Adipocyte (in vitro differentiated cells): ENCODE data around the gene KIAA1328.

Experiments
- DNase-seq: peaks from one replicate; pipeline ENCODE4 v3.0.0-alpha.2; 2015; ENCODE audit warnings: low read depth
- H3K27me3 ChIP-seq: replicated peaks from 2 replicates; pipeline ENCODE4 v1.7.0; 2013; ENCODE audit warnings: mild to moderate bottlenecking, low read length, moderate library complexity; ENCODE audit not compliant: control insufficient read depth, insufficient read depth
- H3K36me3 ChIP-seq: 2 replicates; pipeline ENCODE4 v1.7.0; 2013; ENCODE audit warnings: low read length, mild to moderate bottlenecking, moderate library complexity; ENCODE audit not compliant: control insufficient read depth, insufficient read depth, severe bottlenecking
- H3K4me1 ChIP-seq: 2 replicates; pipeline ENCODE4 v1.7.0; 2013; ENCODE audit warnings: mild to moderate bottlenecking, low read length, moderate library complexity; ENCODE audit not compliant: control insufficient read depth, insufficient read depth
- H3K4me3 ChIP-seq: 2 replicates; pipeline ENCODE4 v1.7.0; 2013; ENCODE audit warnings: mild to moderate bottlenecking, low read length, moderate library complexity
- H3K9ac ChIP-seq: 2 replicates; pipeline ENCODE4 v1.7.0; 2013; ENCODE audit warnings: mild to moderate bottlenecking, low read length, moderate library complexity
- H3K9me3 ChIP-seq: 2 replicates; pipeline ENCODE4 v1.7.0; 2013; ENCODE audit warnings: mild to moderate bottlenecking, low read length, moderate library complexity; ENCODE audit not compliant: control insufficient read depth

KIAA1328 gene

DNA sequence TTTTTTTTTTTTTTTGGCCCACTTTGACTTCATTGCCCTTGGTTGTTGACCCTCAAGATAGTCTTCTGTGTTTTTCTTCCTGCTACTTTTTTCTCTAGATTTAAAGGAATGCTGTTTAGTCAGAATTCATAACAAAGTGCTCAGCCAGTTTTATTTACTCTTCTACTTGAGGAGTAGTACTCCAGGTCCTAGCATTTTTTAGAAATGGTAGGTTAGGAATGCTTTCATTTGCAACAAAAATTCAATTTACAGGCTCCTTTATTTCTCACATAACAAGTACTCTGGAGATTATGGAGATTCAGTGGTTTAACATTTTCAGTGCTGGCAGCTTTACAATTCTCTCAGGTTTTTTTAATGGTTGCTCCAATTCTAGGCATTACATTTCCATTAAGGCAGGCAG lies 58.2 kb downstream of the KIAA1328 start:
- H3K36me3 ChIP-seq, result no peaks in the 10 kb centered on the region
- H3K27me3 ChIP-seq, result no peaks in the 10 kb centered on the region
- H3K9me3 ChIP-seq, result no peaks in the 10 kb centered on the region
- H3K4me3 ChIP-seq, result no peak overlapping the region
- DNase-seq, result no peak
- no peaks in the 10 kb centered on the region for H3K4me1 ChIP-seq
- no peak overlapping the region for H3K9ac ChIP-seq

GRCh38 chr18:36887864-36888263 lies 58.9 kb downstream of the KIAA1328 start:
- no peak overlapping the region for H3K4me3 ChIP-seq

GRCh38 chr18:36888778-36889177 lies 59.9 kb downstream of the KIAA1328 start:
- Histone ChIP-seq H3K36me3 (no peaks in the 10 kb centered on the region), H3K4me3 (no peak overlapping the region), H3K9me3 (no peaks in the 10 kb centered on the region), H3K27me3 (no peaks in the 10 kb centered on the region), H3K4me1 (no peaks in the 10 kb centered on the region), H3K9ac (no peak overlapping the region)
- DNase-seq, result no peak

More at GRCh38 chr18:36887864-36888263, 58.9 kb downstream of the KIAA1328 start:
- no peaks in the 10 kb centered on the region for H3K4me1 ChIP-seq
- H3K9me3 ChIP-seq, result no peaks in the 10 kb centered on the region
- no peaks in the 10 kb centered on the region for H3K27me3 ChIP-seq
- no peaks in the 10 kb centered on the region for H3K36me3 ChIP-seq
- no peak for DNase-seq
- no peak overlapping the region for H3K9ac ChIP-seq

DNA sequence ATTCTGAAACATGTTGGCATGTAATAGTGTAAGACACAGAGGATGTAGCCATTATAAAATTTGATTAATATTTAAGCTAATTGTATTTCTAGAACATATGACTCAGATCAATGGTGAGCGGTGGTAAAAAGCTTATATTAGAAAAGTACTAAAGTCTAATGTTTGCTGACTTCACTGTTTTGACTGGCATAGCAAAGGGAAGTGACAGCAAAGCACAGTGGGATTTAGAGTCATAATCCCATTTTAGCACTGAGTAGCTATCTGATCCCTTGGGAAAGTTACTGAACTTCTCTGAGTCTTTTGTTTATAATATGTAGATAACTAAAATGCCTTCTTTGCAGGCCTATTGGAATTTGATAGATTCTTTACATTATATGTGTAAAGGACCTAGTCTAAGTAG lies 60.4 kb downstream of the KIAA1328 start:
- Histone ChIP-seq H3K4me3 (no peak overlapping the region), H3K9me3 (no peaks in the 10 kb centered on the region), H3K36me3 (no peaks in the 10 kb centered on the region), H3K27me3 (no peaks in the 10 kb centered on the region), H3K4me1 (no peaks in the 10 kb centered on the region), H3K9ac (no peak overlapping the region)
- DNase-seq, result no peak

DNA sequence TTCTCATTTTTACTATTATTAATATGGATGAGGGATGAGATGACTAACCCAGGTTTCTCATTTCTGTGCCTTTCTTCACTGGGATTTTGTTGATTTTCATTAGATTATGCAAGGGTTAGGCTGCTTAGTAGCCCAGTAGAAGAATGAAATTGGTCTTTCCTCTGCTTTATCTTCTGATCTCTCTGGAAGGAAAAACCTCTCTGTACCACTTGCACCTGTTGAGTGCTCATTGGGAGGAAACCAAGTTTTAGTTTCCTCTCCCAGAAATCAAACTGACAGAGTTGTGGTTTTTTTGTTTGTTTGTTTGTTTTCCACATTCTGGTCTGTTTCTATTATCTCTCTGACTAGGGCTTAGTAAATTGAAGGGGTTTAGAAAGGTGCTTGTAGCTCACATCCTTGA lies 60.8 kb downstream of the KIAA1328 start:
- no peak for DNase-seq

DNA sequence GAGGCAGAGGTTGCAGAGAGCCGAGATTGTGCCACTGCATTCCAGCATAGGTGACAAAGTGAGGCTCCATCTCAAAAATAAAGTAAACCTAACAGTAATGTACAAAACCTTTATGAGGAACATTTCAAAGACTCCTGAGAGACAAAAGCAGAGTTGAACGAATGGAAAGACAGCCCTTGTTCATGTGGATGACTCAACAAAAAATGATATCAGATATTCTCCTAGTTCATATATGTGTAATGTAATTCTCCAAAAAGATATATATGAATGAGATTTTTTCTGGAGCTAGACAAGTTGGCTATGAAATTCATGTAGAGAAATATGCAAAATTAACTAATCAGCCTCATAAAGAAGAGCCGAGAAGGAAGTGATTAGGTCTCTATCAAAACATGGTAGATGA lies 61.7 kb downstream of the KIAA1328 start:
- no peaks in the 10 kb centered on the region for H3K27me3 ChIP-seq
- no peak for DNase-seq
- H3K36me3 ChIP-seq, result no peaks in the 10 kb centered on the region
- no peak overlapping the region for H3K9ac ChIP-seq
- no peaks in the 10 kb centered on the region for H3K9me3 ChIP-seq
- no peaks in the 10 kb centered on the region for H3K4me1 ChIP-seq
- no peak overlapping the region for H3K4me3 ChIP-seq

More for the DNA sequence above, 60.8 kb downstream of the KIAA1328 start:
- Histone ChIP-seq H3K9ac (no peak overlapping the region), H3K9me3 (no peaks in the 10 kb centered on the region), H3K27me3 (no peaks in the 10 kb centered on the region), H3K4me1 (no peaks in the 10 kb centered on the region), H3K36me3 (no peaks in the 10 kb centered on the region), H3K4me3 (no peak overlapping the region)

DNA sequence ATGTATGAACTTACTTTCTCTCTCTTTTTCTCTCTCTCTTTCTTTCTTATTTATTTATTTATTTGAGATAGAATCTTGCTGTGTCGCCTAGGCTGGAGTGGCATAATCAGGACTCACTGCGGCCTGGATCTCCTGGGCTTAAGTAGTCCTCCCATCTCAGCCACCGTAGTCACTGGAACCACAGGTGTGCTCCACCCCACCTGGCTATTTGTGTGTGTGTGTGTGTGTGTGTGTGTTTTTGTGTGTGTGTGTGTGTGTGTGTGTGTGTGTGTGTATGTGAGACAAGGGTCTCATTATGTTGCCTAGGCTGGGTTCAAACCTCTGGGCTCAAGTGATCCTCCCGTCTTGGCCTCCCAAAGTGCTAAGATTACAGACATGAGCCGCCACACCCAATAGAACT lies 64.3 kb downstream of the KIAA1328 start:
- no peaks in the 10 kb centered on the region for H3K9me3 ChIP-seq
- H3K4me1 ChIP-seq, result no peaks in the 10 kb centered on the region
- H3K4me3 ChIP-seq, result no peak overlapping the region
- no peak for DNase-seq
- H3K27me3 ChIP-seq, result no peaks in the 10 kb centered on the region
- H3K9ac ChIP-seq, result no peak overlapping the region
- no peaks in the 10 kb centered on the region for H3K36me3 ChIP-seq

DNA sequence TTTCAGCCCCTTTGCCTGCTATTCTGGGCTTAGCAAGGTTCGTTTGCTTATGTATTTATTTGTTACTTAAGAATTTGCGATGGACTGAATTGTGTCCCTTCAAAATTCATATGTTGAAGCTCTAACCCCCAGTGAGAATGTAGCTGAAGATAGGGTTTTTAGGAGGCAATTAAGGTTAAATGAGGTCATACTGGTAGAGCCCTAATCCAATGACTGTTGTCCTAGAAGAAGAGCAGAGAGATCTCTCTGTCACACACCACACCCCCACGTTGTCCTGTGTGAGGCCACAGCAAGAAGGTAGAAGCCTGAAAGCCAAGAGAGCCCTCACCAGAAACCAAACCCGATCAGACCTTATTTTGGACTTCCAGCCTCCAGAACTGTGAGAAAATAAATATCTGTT lies 66.7 kb downstream of the KIAA1328 start:
- Histone ChIP-seq H3K9ac (no peak overlapping the region), H3K4me1 (no peaks in the 10 kb centered on the region), H3K27me3 (no peaks in the 10 kb centered on the region), H3K4me3 (no peak overlapping the region), H3K9me3 (peaks cover 5% of the 10 kb centered on the region), H3K36me3 (no peaks in the 10 kb centered on the region)
- DNase-seq, result no peak

GRCh38 chr18:36897253-36897652 lies 68.3 kb downstream of the KIAA1328 start:
- no peak overlapping the region for H3K9ac ChIP-seq
- peaks cover 5% of the 10 kb centered on the region for H3K9me3 ChIP-seq
- H3K4me3 ChIP-seq, result no peak overlapping the region
- no peak for DNase-seq
- H3K4me1 ChIP-seq, result peaks cover 13% of the 10 kb centered on the region
- no peaks in the 10 kb centered on the region for H3K36me3 ChIP-seq
- no peaks in the 10 kb centered on the region for H3K27me3 ChIP-seq

- Histone ChIP-seq H3K9me3 (peaks cover 5% of the 10 kb centered on the region), H3K27me3 (no peaks in the 10 kb centered on the region), H3K9ac (no peak overlapping the region), H3K36me3 (no peaks in the 10 kb centered on the region), H3K4me1 (peaks cover 26% of the 10 kb centered on the region), H3K4me3 (no peak overlapping the region)
- DNase-seq, result no peak
Observed at GRCh38 chr18:36899289-36899688, 70.4 kb downstream of the KIAA1328 start.

DNA sequence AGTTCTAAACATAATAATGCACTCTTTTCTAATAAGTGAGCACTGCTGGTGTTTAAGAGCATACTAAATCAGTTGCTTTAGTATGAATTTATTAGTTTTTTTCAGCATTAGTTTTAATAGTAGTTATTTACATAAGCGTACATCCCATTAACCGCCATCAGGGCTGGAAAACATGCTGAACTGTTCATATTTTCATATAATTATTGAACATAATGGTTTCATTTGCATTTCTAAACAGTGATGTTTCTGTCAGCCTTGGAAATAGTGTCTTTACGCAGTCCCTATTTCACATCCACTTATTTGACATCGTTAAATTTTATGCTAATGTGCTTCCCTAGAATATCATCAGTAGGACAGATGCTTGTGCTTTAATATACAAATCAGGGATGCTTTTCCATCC lies 71.5 kb downstream of the KIAA1328 start:
- no peaks in the 10 kb centered on the region for H3K27me3 ChIP-seq
- no peak overlapping the region for H3K9ac ChIP-seq
- H3K4me1 ChIP-seq, result peaks cover 26% of the 10 kb centered on the region
- H3K4me3 ChIP-seq, result no peak overlapping the region
- H3K9me3 ChIP-seq, result peaks cover 5% of the 10 kb centered on the region
- no peaks in the 10 kb centered on the region for H3K36me3 ChIP-seq
- DNase-seq, result no peak

DNA sequence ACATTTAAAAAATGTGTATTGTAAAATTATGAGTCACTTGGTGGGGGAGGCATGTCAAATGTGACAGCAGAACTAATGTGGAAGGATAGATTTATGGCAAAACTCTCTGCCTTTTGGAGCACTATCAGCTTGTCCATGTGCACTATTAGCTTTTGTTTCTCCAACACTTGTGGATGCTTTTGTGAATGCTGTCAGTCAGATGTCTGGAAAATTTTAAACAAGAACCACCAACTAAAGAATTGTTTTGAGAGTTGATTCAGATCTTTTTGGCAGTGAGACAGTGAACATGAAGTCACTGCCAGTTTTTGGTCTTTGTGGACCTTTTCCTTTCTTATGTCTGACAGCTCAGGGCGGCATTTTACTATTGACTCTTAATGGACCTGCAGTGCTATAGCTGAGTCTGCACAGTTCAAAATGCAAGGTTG lies 72.4 kb downstream of the KIAA1328 start:
- Histone ChIP-seq H3K4me3 (no peak overlapping the region), H3K9me3 (peaks cover 5% of the 10 kb centered on the region), H3K4me1 (peaks cover 26% of the 10 kb centered on the region), H3K27me3 (no peaks in the 10 kb centered on the region), H3K9ac (no peak overlapping the region), H3K36me3 (no peaks in the 10 kb centered on the region)
- peak; percentile 33 for DNase-seq
